Body of pancreas (tissue), 4 donors: ENCODE results near the gene PTPN12. TPM values are rescaled to one million over a fixed set of nuclear protein-coding genes. Genes with fewer than 3 reads are reported as not detected.

Experiments used
- ATAC-seq: fragments of 150-250 bp; one replicate; pipeline ENCODE4 v1.9.1; 2016
- DNase-seq, 4 donors: peaks; one replicate each; pipeline ENCODE4 v3.0.0-alpha.2; 2019
- H3K27ac ChIP-seq, 4 donors: fragments of 200-600 bp; sonication (generic); 1 replicate in 3 of 4; 2 replicates in 1 of 4; pipeline versions ENCODE4 v1.5.1 to v1.6.1; 2016 to 2019; ENCODE audit warnings: mild to moderate bottlenecking in 1 of 4, mixed read lengths in 1 of 4, moderate library complexity in 1 of 4
- H3K27me3 ChIP-seq, 2 donors: fragments of 200-600 bp; sonication (generic); one replicate each; pipeline ENCODE4 v1.6.0; 2016; ENCODE audit warnings: mild to moderate bottlenecking in 1 of 2
- H3K36me3 ChIP-seq, 2 donors: fragments of 200-600 bp; sonication (generic); replicated peaks in 1 of 2; 2 replicates each; pipeline ENCODE4 v1.5.1; 2016; ENCODE audit warnings: low read depth in 2 of 2; ENCODE audit not compliant: insufficient read depth in 1 of 2
- H3K4me1 ChIP-seq: fragments of 200-600 bp; sonication (generic); one replicate; pipeline ENCODE4 v1.6.0; 2016
- H3K4me3 ChIP-seq, 2 donors: fragments of 200-600 bp; sonication (generic); 1 replicate in 1 of 2; 2 replicates in 1 of 2; pipeline ENCODE4 v1.5.1; 2016 to 2019
- H3K9me3 ChIP-seq, 3 donors: fragments of 200-600 bp; sonication (generic); 1 replicate in 2 of 3; 2 replicates in 1 of 3; pipeline ENCODE4 v1.5.1; 2016
- POLR2A ChIP-seq, 3 donors: fragments of 450-650 bp; IDR thresholded peaks; one replicate each; pipeline ENCODE4 v1.6.1; 2016; ENCODE audit warnings: antibody characterized with exemption in 3 of 3, mild to moderate bottlenecking in 2 of 3
- WGBS, 2 donors: methylation state at CpG; one replicate each; pipeline ENCODE4 v1.1.5; 2017; 5-methylcytosine and 5-hydroxymethylcytosine counted together
- intact Hi-C: fragments of 100-400 bp; cut with DNase I; formaldehyde crosslinking; loops from one replicate; pipeline ENCODE4 v1.15.1; 2023
- total RNA-seq, 2 donors: library from RNA; depleted of rRNA; stranded (reverse); fragments of >200 nt; gene quantifications; one replicate each; pipeline ENCODE4 v1.1.0, GENCODE V29; 2016
- TF ChIP-seq, protein P1 (sequence below), 7 experiments: fragments of 450-650 bp in 4 of 7; fragments of 200-600 bp in 3 of 7; sonication (generic) in 3 of 7; IDR thresholded peaks; one replicate each; pipeline ENCODE4 v1.5.1; 2016 to 2019; ENCODE audit warnings: antibody characterized with exemption in 7 of 7

The PTPN12 gene
- 10 to 100 TPM; 39.7 to 57.4 TPM for total RNA-seq

DNA sequence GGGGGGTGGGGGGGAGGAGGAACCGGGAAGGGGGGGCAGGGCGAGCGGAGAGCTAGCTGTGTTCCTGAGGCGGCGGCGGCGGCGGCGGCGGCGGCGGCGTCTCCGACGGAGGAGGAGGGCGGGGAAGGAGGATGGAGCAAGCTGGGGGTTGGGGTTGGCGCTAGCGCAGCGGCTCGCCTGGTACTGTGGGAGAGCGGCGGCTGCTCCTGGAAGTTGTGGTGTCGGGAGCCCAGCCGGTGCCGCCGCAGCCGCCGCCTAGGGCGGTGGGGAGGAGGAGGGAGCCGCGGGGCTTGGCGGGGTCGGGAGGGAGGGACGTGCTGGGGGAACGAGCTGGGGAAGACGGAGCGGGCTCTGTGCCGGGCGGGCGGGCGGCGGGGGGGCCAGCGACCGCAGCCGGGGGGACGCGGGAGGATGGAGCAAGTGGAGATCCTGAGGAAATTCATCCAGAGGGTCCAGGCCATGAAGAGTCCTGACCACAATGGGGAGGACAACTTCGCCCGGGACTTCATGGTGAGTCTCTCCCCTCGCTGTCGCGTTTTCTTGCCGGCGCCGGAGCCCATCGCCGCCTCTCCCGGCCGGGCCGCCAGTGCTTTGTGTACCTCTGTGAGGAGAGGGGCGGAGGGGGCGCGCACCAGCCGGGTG is at the start of gene PTPN12:
Gene PTPN12 (plus strand): TSS at position 160 of the 642 bp plus-strand sequence. CDS start 252 bp downstream, at position 412.
- intact Hi-C loops: no loop called here
- Histone ChIP-seq H3K36me3 (no peaks in the 10 kb centered on the region), H3K4me3 (peak within 1 kb of the TSS; percentile 92 to 96), H3K27ac (peak within 1 kb of the TSS; percentile 90 to 95 (median 94)), H3K9me3 (no peaks in the 10 kb centered on the region), H3K27me3 (no peaks in the 10 kb centered on the region), H3K4me1 (peaks cover 19% of the 10 kb centered on the region)
- DNase-seq (no peak), ATAC-seq (no peak)
- TF ChIP-seq POLR2A (IDR thresholded peaks at IDR 0.05): no peak
- TF ChIP-seq, protein P1, sequence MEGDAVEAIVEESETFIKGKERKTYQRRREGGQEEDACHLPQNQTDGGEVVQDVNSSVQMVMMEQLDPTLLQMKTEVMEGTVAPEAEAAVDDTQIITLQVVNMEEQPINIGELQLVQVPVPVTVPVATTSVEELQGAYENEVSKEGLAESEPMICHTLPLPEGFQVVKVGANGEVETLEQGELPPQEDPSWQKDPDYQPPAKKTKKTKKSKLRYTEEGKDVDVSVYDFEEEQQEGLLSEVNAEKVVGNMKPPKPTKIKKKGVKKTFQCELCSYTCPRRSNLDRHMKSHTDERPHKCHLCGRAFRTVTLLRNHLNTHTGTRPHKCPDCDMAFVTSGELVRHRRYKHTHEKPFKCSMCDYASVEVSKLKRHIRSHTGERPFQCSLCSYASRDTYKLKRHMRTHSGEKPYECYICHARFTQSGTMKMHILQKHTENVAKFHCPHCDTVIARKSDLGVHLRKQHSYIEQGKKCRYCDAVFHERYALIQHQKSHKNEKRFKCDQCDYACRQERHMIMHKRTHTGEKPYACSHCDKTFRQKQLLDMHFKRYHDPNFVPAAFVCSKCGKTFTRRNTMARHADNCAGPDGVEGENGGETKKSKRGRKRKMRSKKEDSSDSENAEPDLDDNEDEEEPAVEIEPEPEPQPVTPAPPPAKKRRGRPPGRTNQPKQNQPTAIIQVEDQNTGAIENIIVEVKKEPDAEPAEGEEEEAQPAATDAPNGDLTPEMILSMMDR (IDR thresholded peaks at IDR 0.05): no peak
- WGBS, 2 donors: 0% methylated on average over 42 of the region's 64 CpGs; no CpG with 5 or more reads in 1 of the 2 donors

DNA sequence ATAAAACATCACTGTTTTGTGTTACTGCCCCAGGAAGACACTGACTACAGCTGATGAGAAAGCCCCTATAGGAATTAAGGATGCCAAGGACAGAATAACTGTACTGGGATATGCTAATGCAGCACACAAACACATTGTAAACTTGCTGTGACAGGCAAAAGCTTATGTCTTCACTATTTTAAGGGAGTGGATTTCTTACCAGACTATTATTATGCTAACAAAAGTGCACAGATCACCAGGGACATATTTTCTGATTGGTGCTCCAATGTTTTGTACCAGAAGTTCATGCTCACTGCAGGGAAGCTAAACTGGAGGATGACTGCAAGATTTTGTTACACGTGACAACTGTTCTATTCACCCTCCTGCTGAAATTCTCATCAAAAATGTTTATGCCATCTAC is 48.1 kb upstream of the PTPN12 start:
- intact Hi-C loops: no loop called here
- H3K4me1 ChIP-seq: no peaks in the 10 kb centered on the region
- DNase-seq: no peak
- no peaks in the 10 kb centered on the region for H3K36me3 ChIP-seq
- H3K9me3 ChIP-seq: peaks cover 0 to 4% (median 0%) of the 10 kb centered on the region in 3 donors
- H3K4me3 ChIP-seq: no peak overlapping the region
- H3K27me3 ChIP-seq: no peaks in the 10 kb centered on the region
- ATAC-seq: no peak
- no peak for TF ChIP-seq POLR2A (IDR thresholded peaks at IDR 0.05)
- TF ChIP-seq, protein P1 (IDR thresholded peaks at IDR 0.05): no peak
- H3K27ac ChIP-seq: no peak overlapping the region
- WGBS, 2 donors: 80 to 88% methylated on average over 1 of the region's 1 CpG

DNA sequence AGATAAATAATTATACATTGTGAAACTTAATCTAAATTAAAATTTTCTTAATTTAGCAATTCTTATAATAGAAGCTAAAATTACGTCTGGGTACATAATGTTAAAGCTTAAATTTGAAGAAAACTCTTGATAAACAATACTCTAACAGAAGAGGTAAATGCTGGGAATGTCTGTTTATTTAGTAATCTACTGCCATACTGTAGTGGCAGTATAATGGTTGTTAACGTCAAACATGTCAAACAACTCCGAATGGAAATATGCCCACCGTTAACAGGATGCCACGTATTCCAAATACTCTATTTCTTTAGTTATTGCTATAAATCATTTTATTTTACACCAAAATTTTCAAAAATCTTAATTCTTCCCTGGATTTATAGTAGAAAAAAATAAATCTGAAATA is 40.0 kb upstream of the PTPN12 start:
- Histone ChIP-seq H3K4me1 (no peaks in the 10 kb centered on the region), H3K36me3 (no peaks in the 10 kb centered on the region), H3K9me3 (peaks cover 0 to 12% (median 0%) of the 10 kb centered on the region in 3 donors), H3K27ac (no peak overlapping the region), H3K27me3 (no peaks in the 10 kb centered on the region), H3K4me3 (no peak overlapping the region)
- ATAC-seq (no peak), DNase-seq (no peak)
- TF ChIP-seq, protein P1 (IDR thresholded peaks at IDR 0.05): no peak
- TF ChIP-seq POLR2A (IDR thresholded peaks at IDR 0.05): no peak
- intact Hi-C loops: no loop called here
- WGBS, 2 donors: 73 to 74% methylated on average over 5 of the region's 5 CpGs

DNA sequence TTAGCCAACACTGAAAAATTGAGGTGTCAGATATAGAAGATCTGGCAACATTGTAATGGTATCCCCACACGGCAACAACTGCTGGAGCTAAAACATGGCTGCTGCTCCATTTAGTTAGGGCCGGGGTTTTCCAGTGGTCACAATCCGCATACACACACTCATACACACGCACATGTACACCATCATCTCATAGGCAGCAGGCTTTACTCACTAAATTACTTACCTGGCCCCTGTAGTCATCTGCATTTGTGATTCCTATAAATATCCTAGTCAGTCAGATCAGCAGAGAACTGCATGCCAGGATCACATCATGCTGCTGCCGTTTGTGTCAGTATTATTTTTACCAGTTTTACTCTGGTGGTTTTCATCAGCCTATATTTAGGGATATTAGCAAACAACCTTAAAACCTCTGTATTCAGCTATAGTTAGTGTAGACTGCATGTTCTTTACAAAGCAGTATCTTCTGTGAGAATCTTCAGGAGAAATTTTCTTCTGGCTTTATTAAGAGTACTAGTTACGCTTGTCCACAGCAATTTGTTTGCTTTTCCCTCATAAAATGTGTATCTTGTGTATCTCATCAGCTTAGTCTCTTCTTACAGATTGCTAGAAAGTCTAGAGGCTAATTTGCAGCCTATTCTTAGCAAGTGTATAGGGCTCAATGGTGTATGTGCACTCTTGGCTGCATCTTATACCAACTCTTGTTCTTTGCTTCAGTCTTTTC is 38.3 kb upstream of the PTPN12 start:
- intact Hi-C loops: no loop called here
- Histone ChIP-seq H3K9me3 (peaks cover 0 to 10% (median 0%) of the 10 kb centered on the region in 3 donors), H3K36me3 (no peaks in the 10 kb centered on the region), H3K27me3 (no peaks in the 10 kb centered on the region), H3K4me3 (no peak overlapping the region), H3K4me1 (no peaks in the 10 kb centered on the region), H3K27ac (no peak overlapping the region)
- 63 to 79% methylated on average over 6 of the region's 6 CpGs for WGBS, 2 donors
- no peak for TF ChIP-seq POLR2A (IDR thresholded peaks at IDR 0.05)
- TF ChIP-seq, protein P1 (IDR thresholded peaks at IDR 0.05): no peak
- no peak for ATAC-seq
- no peak for DNase-seq
